ENCODE results near the gene SSX2IP.
"Not testable (repeated sequence)": the region's sequence is repeated elsewhere in the genome, so short reads cannot be mapped to it uniquely, and the experiment has no call there.

The SSX2IP gene

GRCh38 chr1:84690397-84691121, at the start of gene SSX2IP:
SSX2IP (minus strand) TSS chr1:84690461; CDS start chr1:84671219, 19,242 bp downstream.
- DNase-seq, result peak; percentile 100

- DNase-seq, result no peak
These were observed 48.0 kb upstream of the SSX2IP start for GRCh38 chr1:84738237-84738636.

- DNase-seq, result no peak
These were observed 47.3 kb upstream of the SSX2IP start for GRCh38 chr1:84737590-84737989.

GRCh38 chr1:84736944-84737343, 46.7 kb upstream of the SSX2IP start:
- no peak for DNase-seq

GRCh38 chr1:84736445-84736844, 46.2 kb upstream of the SSX2IP start:
- DNase-seq, result no peak

GRCh38 chr1:84735483-84735882, 45.2 kb upstream of the SSX2IP start:
- no peak for DNase-seq

GRCh38 chr1:84732520-84732919, 42.3 kb upstream of the SSX2IP start:
- no peak for DNase-seq

- DNase-seq, result no peak
These were observed 41.3 kb upstream of the SSX2IP start for GRCh38 chr1:84731519-84731918.

GRCh38 chr1:84727711-84728110, 37.5 kb upstream of the SSX2IP start:
- DNase-seq, result not testable (repeated sequence)

- DNase-seq, result no peak
These were observed 36.6 kb upstream of the SSX2IP start for GRCh38 chr1:84726593-84727499.

- DNase-seq, result peak; percentile 60
These were observed 34.0 kb upstream of the SSX2IP start for GRCh38 chr1:84724128-84724860.

- DNase-seq, result no peak
These were observed 32.5 kb upstream of the SSX2IP start for GRCh38 chr1:84722794-84723193.

- DNase-seq, result not testable (repeated sequence)
These were observed 31.6 kb upstream of the SSX2IP start for GRCh38 chr1:84721872-84722271.

- no peak for DNase-seq
These were observed 30.9 kb upstream of the SSX2IP start for GRCh38 chr1:84721152-84721551.

- no peak for DNase-seq
These were observed 30.0 kb upstream of the SSX2IP start for GRCh38 chr1:84720221-84720780.

GRCh38 chr1:84719543-84720217, 29.4 kb upstream of the SSX2IP start:
- no peak for DNase-seq

- DNase-seq, result no peak
These were observed 25.2 kb upstream of the SSX2IP start for GRCh38 chr1:84715342-84716019.

- no peak for DNase-seq
These were observed 22.1 kb upstream of the SSX2IP start for GRCh38 chr1:84712276-84712874.

GRCh38 chr1:84711869-84712268, 21.6 kb upstream of the SSX2IP start:
- DNase-seq, result no peak

GRCh38 chr1:84711121-84711520, 20.9 kb upstream of the SSX2IP start:
- no peak for DNase-seq

GRCh38 chr1:84709131-84709530, 18.9 kb upstream of the SSX2IP start:
- no peak for DNase-seq
